LNCaP clone FGC (cell line): ENCODE measurements around the gene ICAM5.
"Not testable (repeated sequence)": the region's sequence is repeated elsewhere in the genome, so short reads cannot be mapped to it uniquely, and the experiment has no call there.

Experiments used
- DNase-seq: peaks from one replicate; pipeline ENCODE4 v3.0.0-alpha.2; 2011; ENCODE audit warnings: low read depth
- H3K4me3 ChIP-seq: 2 replicates; pipeline ENCODE4 v1.5.1; 2011; ENCODE audit warnings: mild to moderate bottlenecking, low read depth, low read length, control low read depth
- TF ChIP-seq, protein P1 (sequence below): IDR thresholded peaks from 2 replicates; pipeline ENCODE4 v1.5.1; 2012; ENCODE audit warnings: mild to moderate bottlenecking; ENCODE audit not compliant: control insufficient read depth, insufficient read depth; ENCODE audit errors: extremely low read depth

ICAM5 gene

DNA sequence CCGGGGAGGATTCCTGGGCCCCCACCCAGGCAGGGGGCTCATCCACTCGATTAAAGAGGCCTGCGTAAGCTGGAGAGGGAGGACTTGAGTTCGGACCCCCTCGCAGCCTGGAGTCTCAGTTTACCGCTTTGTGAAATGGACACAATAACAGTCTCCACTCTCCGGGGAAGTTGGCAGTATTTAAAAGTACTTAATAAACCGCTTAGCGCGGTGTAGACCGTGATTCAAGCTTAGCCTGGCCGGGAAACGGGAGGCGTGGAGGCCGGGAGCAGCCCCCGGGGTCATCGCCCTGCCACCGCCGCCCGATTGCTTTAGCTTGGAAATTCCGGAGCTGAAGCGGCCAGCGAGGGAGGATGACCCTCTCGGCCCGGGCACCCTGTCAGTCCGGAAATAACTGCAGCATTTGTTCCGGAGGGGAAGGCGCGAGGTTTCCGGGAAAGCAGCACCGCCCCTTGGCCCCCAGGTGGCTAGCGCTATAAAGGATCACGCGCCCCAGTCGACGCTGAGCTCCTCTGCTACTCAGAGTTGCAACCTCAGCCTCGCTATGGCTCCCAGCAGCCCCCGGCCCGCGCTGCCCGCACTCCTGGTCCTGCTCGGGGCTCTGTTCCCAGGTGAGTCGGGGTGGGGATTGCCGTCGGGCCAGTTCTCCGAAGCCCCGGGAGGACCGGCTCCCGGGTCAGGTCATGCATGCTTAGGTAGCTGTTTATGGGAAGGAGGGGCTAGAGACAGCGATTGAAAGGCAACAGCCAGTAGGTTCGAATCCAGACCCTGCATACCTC lies 18.9 kb upstream of the ICAM5 start, which contains the start of gene ICAM1:
ICAM1 (plus strand) TSS at position 505 of the 779 bp plus-strand sequence; CDS start at position 545, 40 bp downstream.
- no peak for DNase-seq
- TF ChIP-seq, protein P1, sequence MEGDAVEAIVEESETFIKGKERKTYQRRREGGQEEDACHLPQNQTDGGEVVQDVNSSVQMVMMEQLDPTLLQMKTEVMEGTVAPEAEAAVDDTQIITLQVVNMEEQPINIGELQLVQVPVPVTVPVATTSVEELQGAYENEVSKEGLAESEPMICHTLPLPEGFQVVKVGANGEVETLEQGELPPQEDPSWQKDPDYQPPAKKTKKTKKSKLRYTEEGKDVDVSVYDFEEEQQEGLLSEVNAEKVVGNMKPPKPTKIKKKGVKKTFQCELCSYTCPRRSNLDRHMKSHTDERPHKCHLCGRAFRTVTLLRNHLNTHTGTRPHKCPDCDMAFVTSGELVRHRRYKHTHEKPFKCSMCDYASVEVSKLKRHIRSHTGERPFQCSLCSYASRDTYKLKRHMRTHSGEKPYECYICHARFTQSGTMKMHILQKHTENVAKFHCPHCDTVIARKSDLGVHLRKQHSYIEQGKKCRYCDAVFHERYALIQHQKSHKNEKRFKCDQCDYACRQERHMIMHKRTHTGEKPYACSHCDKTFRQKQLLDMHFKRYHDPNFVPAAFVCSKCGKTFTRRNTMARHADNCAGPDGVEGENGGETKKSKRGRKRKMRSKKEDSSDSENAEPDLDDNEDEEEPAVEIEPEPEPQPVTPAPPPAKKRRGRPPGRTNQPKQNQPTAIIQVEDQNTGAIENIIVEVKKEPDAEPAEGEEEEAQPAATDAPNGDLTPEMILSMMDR, result no peak
- no peak within 1 kb of the TSS for H3K4me3 ChIP-seq

DNA sequence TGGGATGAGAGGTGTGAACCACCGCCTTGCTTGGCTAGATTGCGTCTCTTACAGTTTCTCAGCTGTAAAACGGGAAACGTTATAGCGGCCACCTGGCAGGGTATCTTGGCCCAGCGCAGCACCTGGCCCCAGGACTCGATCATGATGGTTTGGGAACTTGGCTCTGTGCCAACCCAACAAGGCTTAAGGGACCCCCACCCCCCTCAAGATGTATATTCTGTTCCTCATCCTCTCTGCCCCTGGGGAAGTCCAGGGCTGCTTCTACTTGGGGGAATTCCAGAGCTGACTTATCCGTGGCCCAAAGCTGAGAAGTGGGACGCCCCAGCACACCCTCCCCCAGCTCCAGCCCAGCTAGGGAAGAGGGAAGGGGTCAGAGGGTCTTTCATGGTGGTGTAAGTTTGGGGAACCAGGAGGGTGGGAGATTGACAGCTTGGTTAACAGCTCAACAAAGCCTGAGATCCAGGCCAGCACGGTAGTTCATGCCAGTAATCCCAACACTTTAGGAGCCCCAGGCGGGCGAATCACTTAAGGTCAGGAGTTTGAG lies 18.1 kb upstream of the ICAM5 start:
- H3K4me3 ChIP-seq, result no peak overlapping the region
- TF ChIP-seq, protein P1, result no peak
- DNase-seq, result no peak

DNA sequence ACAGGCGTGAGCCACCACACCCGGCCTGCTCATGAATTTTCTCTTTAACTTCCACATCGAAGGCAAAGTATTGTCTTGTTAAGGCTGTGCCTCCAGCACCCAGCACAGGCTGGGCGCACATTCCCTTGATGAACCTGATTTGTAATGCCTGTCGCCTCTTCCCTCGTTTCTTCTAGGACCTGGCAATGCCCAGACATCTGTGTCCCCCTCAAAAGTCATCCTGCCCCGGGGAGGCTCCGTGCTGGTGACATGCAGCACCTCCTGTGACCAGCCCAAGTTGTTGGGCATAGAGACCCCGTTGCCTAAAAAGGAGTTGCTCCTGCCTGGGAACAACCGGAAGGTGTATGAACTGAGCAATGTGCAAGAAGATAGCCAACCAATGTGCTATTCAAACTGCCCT lies 15.2 kb upstream of the ICAM5 start:
- TF ChIP-seq, protein P1, result no peak
- no peak for DNase-seq
- no peak overlapping the region for H3K4me3 ChIP-seq

DNA sequence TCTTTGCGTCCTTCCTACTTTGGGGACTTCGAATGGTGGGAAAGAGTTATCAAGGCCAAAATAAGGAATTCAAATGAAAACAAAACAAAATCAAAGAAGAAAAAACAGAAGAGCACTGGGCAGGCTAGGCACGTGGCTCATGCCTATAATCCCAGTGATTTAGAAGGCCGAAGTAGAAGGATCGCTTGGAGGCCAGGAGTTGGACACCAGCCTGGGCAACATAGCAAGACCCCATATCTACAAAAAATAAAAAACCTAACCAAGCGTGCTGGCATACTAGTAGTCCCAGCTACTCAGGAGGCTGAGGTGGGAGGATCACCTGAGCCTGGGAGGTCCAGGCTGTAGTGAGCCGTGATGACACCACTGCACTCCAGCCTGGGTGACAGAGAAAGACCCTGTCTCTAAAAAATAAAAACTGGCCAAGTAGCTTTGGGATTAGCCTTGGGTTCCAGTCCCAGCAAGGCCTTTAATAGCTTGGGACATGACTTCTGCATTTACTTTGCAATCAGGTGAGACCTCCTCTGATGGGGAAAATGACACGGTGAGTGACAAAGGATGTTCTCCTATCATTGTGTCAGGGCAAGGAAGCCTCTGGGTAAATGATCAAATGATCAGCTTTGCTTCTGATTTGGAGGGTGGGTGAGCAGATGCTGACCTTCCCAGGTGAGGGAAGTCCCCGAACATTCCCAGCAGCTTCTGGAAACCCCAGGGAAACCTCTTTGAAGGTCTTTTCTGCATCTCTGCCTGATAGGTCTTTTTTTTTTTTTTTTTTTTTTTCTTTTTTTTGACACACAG lies 11.8 kb upstream of the ICAM5 start:
- no peak overlapping the region for H3K4me3 ChIP-seq
- DNase-seq, result no peak
- TF ChIP-seq, protein P1, result no peak

DNA sequence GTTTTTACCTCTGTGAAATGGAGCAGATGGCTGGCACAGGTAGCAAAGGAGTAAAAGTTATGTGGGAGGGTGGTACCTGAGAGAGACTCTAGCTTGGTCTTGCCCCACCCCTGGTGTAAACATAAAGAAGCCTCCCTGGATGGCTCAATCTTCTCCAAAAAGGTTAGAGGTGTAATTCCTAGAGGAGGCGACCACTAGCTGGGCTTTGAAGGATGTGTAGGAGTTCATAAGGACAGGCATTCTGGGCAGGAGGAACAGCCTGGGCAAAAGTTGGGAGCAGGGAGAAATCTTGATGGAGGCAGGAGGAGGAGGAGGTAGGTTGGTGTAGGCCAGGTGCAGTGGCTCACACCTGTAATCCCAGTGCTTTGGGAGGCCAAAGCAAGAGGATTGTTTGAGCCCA lies 10.8 kb upstream of the ICAM5 start:
- no peak for DNase-seq
- TF ChIP-seq, protein P1, result no peak
- H3K4me3 ChIP-seq, result no peak overlapping the region

DNA sequence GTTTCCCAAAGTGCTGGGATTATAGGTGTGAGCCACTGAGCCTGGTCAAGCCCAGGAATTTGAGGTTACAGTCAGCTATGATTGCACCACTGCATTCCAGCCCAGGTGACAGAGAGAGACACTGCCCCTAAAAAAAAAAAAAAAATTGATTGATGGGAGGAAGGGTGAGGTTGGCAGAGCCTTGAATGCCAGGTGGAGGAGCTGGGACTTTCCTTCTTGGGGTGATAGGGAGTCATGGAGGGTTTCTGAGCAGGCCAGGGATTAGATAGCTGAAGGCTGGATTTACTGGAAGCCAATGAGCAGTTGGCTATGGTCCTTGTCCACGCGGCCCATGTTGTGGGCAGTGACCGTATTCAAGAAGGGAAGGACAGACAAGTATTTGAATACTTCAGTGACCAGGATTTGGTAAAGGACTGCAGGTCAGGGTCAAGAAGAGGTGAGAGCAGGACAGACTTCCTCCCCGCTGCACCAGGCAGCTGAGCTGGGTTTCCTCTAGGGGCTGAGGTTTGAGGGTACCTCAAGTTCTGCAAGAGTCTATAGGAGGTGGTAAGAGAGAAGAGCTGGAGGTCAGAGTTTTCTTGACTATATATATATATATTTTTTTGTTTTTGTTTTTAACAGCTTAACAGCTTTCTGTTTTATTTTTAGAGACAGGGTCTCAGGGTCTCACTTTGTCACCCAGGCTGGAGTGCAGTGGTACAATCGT lies 9.9 kb upstream of the ICAM5 start:
- TF ChIP-seq, protein P1, result no peak
- DNase-seq, result no peak
- H3K4me3 ChIP-seq, result no peak overlapping the region

DNA sequence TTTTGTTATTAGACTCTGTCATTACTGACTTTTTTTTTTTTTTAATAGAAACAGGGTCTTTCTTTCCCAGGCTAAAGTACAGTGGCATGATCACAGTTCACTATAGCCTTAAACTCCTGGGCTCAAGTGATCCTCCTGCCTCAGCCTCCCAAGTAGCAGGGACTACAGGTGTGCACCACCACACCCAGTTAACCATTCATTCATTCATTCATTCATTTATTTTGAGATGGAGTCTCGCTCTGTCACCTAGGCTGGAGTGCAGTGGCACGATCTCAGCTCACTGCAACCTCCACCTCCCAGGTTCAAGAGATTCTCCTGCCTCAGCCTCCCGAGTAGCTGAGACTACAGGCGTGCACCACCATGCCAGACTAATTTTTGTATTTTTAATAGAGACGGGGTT lies 7.7 kb upstream of the ICAM5 start:
- DNase-seq, result not testable (repeated sequence)

More for the DNA sequence above, 7.7 kb upstream of the ICAM5 start:
- H3K4me3 ChIP-seq, result not testable (repeated sequence)
